HEK293 (cell line): Measurements from ENCODE around the gene APOE.
"Not testable (repeated sequence)": the region's sequence is repeated elsewhere in the genome, so short reads cannot be mapped to it uniquely, and the experiment has no call there.

Experiments used
- CTCF ChIA-PET: fragments of 350-600 bp; formaldehyde crosslinking; extraction: SDS; loops from one replicate; lab custom pipeline; 2021; ENCODE audit warnings: antibody characterized with exemption; lab: Yijun Ruan, JAX
- POLR2A ChIA-PET: fragments of 300-600 bp; formaldehyde crosslinking; extraction: SDS; loops from one replicate; lab custom pipeline; 2020; ENCODE audit warnings: antibody characterized with exemption, inconsistent platforms; lab: Yijun Ruan, JAX
- H3K27ac ChIP-seq: fragments of 200-500 bp; sonication (Bioruptor generic); 2 replicates; pipeline ENCODE4 v1.5.1; 2014; ENCODE audit warnings: low read depth, low read length, control low read depth, inconsistent platforms; ENCODE audit errors: extremely low read depth
- H3K36me3 ChIP-seq, 2 experiments: fragments of 200-500 bp in 1 of 2; sonication (Bioruptor generic) in 1 of 2; 1 replicate in 1 of 2; 2 replicates in 1 of 2; pipeline ENCODE4 v1.5.1; 2014 to 2017; ENCODE audit warnings: inconsistent platforms in 2 of 2, low read length in 2 of 2; ENCODE audit not compliant: control insufficient read depth in 2 of 2, insufficient read depth in 1 of 2
- H3K4me1 ChIP-seq: fragments of 200-500 bp; sonication (Bioruptor generic); 2 replicates; pipeline ENCODE4 v1.5.1; 2014; ENCODE audit warnings: mild to moderate bottlenecking, low read length, inconsistent platforms; ENCODE audit not compliant: control insufficient read depth, insufficient read depth
- H3K4me3 ChIP-seq: 2 replicates; pipeline ENCODE4 v1.5.1; 2011; ENCODE audit warnings: low read depth, mild to moderate bottlenecking, control low read depth, low read length, moderate library complexity
- H3K9me3 ChIP-seq: fragments of 200-500 bp; sonication (Bioruptor generic); 2 replicates; pipeline ENCODE4 v1.5.1; 2014; ENCODE audit warnings: low read depth, low read length, inconsistent platforms; ENCODE audit not compliant: control insufficient read depth, insufficient read depth
- EGR2 ChIP-seq: fragments of 450-650 bp; formaldehyde crosslinking; IDR thresholded peaks from 2 replicates; pipeline ENCODE4 v1.5.1; 2016; ENCODE audit warnings: low read depth, missing biosample characterization, missing genetic modification characterization
- GLIS1 ChIP-seq: fragments of 450-650 bp; formaldehyde crosslinking; IDR thresholded peaks from 2 replicates; pipeline ENCODE4 v1.5.1; 2016; ENCODE audit warnings: missing biosample characterization, missing genetic modification characterization
- GLIS2 ChIP-seq: fragments of 450-650 bp; formaldehyde crosslinking; IDR thresholded peaks from 2 replicates; pipeline ENCODE4 v1.5.1; 2016; ENCODE audit warnings: missing biosample characterization, missing genetic modification characterization
- KLF9 ChIP-seq: fragments of 450-650 bp; formaldehyde crosslinking; IDR thresholded peaks from 2 replicates; pipeline ENCODE4 v1.5.1; 2016; ENCODE audit warnings: missing biosample characterization, missing genetic modification characterization, low read depth
- PRDM1 ChIP-seq: fragments of 450-650 bp; formaldehyde crosslinking; IDR thresholded peaks from 2 replicates; pipeline ENCODE4; 2016; ENCODE audit warnings: missing biosample characterization, missing genetic modification characterization
- SCRT2 ChIP-seq: fragments of 450-650 bp; formaldehyde crosslinking; IDR thresholded peaks from 2 replicates; pipeline ENCODE4 v1.5.1; 2016; ENCODE audit warnings: missing biosample characterization, missing genetic modification characterization
- SP2 ChIP-seq: fragments of 450-650 bp; formaldehyde crosslinking; IDR thresholded peaks from 2 replicates; pipeline ENCODE4 v1.5.1; 2016; ENCODE audit warnings: missing biosample characterization, missing genetic modification characterization
- SP3 ChIP-seq: fragments of 450-650 bp; formaldehyde crosslinking; IDR thresholded peaks from 2 replicates; pipeline ENCODE4 v1.5.1; 2016; ENCODE audit warnings: missing biosample characterization, missing genetic modification characterization
- ZBTB17 ChIP-seq: fragments of 450-650 bp; formaldehyde crosslinking; IDR thresholded peaks from 2 replicates; pipeline ENCODE4 v1.5.1; 2016; ENCODE audit warnings: missing biosample characterization, missing genetic modification characterization
- ZBTB20 ChIP-seq: fragments of 450-650 bp; formaldehyde crosslinking; IDR thresholded peaks from 2 replicates; pipeline ENCODE4 v1.5.1; 2016; ENCODE audit warnings: missing biosample characterization, missing genetic modification characterization
- ZBTB48 ChIP-seq: fragments of 450-650 bp; formaldehyde crosslinking; IDR thresholded peaks from 2 replicates; pipeline ENCODE4 v1.5.1; 2016; ENCODE audit warnings: missing biosample characterization, missing genetic modification characterization
- ZFHX2 ChIP-seq: fragments of 450-650 bp; formaldehyde crosslinking; conservative IDR thresholded peaks from 2 replicates; pipeline ENCODE4 v1.5.1; 2016; ENCODE audit warnings: missing biosample characterization, missing genetic modification characterization
- ZNF335 ChIP-seq: fragments of 450-650 bp; formaldehyde crosslinking; conservative IDR thresholded peaks from 2 replicates; pipeline ENCODE4 v1.5.1; 2016; ENCODE audit warnings: missing biosample characterization, missing genetic modification characterization
- ZNF561 ChIP-seq: fragments of 450-650 bp; IDR thresholded peaks from 2 replicates; pipeline ENCODE4 v1.5.1; 2018; ENCODE audit warnings: missing biosample characterization, missing genetic modification characterization, borderline replicate concordance
- ZNF660 ChIP-seq: fragments of 450-650 bp; IDR thresholded peaks from 2 replicates; pipeline ENCODE4 v1.5.1; 2018; ENCODE audit warnings: missing biosample characterization, mild to moderate bottlenecking, missing genetic modification characterization
- ZXDB ChIP-seq: fragments of 450-650 bp; formaldehyde crosslinking; IDR thresholded peaks from 2 replicates; pipeline ENCODE4 v1.5.1; 2016; ENCODE audit warnings: missing biosample characterization, missing genetic modification characterization
- TF ChIP-seq, protein P1 (sequence below): fragments of 450-650 bp; formaldehyde crosslinking; IDR thresholded peaks from 2 replicates; pipeline ENCODE4 v1.5.1; 2016; ENCODE audit warnings: missing biosample characterization, missing genetic modification characterization, low read depth
- TF ChIP-seq, protein P2 (sequence below): fragments of 450-650 bp; formaldehyde crosslinking; IDR thresholded peaks from 2 replicates; pipeline ENCODE4 v1.5.1; 2017; ENCODE audit warnings: missing biosample characterization, missing genetic modification characterization
- TF ChIP-seq, protein P3 (sequence below): fragments of 450-650 bp; formaldehyde crosslinking; IDR thresholded peaks from 2 replicates; pipeline ENCODE4 v1.5.1; 2016; ENCODE audit warnings: missing biosample characterization, missing genetic modification characterization
- TF ChIP-seq, protein P4 (sequence below): fragments of 450-650 bp; formaldehyde crosslinking; optimal IDR thresholded peaks from 2 replicates; pipeline ENCODE3; 2016; ENCODE audit warnings: missing biosample characterization, mild to moderate bottlenecking, missing genetic modification characterization

The APOE gene

GRCh38 chr19:44912854-44913253, 7.3 kb downstream of the APOE start:
- no peak overlapping the region for H3K27ac ChIP-seq
- no peaks in the 10 kb centered on the region for H3K9me3 ChIP-seq
- no peaks in the 10 kb centered on the region for H3K4me1 ChIP-seq
- TF ChIP-seq ZNF660 (tag by site-specific recombination) (no peak), KLF9 (tag by site-specific recombination) (no peak)
- H3K36me3 ChIP-seq: no peaks in the 10 kb centered on the region
- ChIA-PET CTCF (interaction anchor here (0.6 to 5.0 kb wide), 2 partner anchors 9 to 324 kb away, joined by 3 to 21 read pairs; no protein-coding TSS in a partner anchor), POLR2A (no interaction called here)
- no peak overlapping the region for H3K4me3 ChIP-seq

DNA sequence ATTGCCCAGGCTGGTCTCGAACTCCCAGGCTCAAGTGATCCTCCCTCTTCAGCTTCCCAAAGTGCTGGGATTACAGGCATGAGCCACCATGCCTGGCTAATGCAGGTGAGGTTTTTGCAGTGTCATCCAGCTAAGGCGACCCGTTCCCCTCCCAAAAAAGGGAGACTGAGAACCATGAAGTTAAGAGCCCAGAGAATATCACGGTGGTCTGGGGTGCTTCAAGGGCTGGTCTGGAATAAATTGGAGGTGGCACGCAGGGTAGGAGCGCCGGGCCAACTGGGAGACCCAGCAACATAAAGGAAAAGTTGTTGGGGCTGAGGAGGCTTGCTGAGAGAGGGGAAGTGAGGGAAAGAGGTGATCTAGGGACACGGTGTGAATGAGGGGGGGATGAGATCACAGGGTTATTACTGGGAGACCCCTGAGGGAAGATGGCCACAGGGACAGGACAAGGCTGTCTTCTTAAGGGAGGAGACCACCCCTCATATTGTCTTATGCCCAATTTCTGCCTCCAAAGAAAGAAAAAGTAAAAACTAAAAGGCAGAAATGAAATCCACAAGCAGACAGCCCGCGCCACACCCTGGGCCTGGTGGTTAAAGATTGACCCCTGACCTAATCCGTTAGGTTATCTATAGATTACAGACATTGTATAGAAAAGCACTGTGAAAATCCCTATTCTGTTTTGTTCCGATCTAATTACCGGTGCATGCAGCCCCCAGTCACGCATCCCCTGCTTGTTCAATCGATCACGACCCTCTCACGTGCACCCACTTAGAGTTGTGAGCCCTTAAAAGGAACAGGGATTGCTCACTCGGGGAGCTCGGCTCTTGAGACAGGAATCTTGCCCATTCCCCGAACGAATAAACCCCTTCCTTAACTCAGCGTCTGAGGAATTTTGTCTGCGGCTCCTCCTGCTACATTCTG, 8.2 kb downstream of the APOE start:
- H3K36me3 ChIP-seq, POLR2A ChIA-PET, H3K4me3 ChIP-seq, H3K9me3 ChIP-seq, H3K4me1 ChIP-seq: not testable (repeated sequence)
- CTCF ChIA-PET: interaction anchor here (5.0 kb wide), 1 partner anchor 10 kb away, joined by 21 read pairs; no protein-coding TSS in a partner anchor
- TF ChIP-seq PRDM1 (tag by site-specific recombination) (peak; percentile 42; the same call in 1 of the 2 replicates), ZBTB48 (0 out of 2 replicates have a peak, but pooled peaks have one; percentile 15)
- H3K27ac ChIP-seq: peak overlapping the region; percentile 47; the same call in 1 of the 2 replicates

DNA sequence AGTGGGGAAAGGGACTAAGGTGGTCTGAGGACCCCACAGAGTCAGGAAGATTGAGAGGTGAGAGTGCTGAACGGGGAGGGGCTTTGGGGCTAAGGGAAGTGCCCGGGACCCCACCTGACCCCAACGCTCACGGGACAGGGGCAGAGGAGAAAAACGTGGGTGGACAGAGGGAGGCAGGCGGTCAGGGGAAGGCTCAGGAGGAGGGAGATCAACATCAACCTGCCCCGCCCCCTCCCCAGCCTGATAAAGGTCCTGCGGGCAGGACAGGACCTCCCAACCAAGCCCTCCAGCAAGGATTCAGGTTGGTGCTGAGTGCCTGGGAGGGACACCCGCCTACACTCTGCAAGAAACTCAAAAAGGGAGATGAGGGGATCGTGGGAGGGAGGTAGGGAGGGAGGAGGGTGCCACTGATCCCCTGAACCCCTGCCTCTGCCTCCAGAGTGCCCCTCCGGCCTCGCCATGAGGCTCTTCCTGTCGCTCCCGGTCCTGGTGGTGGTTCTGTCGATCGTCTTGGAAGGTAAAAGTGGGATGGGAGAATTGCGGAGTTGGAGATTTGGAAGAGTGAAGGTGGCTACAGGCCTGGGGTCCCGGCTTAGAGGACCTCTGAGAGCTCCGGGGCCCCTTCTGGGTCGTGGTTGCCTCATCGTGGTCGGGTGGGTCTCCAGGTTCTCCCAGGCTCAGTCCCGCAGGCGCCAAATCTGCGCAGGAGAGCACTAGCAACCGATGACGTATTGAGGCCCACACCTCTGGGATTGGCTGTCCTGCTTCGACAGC, 9.0 kb downstream of the APOE start, which contains the start of gene APOC1:
Gene APOC1, plus strand, starts transcription at position 176 of the 774 bp plus-strand sequence. Its CDS starts 284 bp downstream, at position 460.
- H3K4me1 ChIP-seq, H3K36me3 ChIP-seq, H3K9me3 ChIP-seq: not testable (repeated sequence)
- H3K4me3 ChIP-seq: peak within 1 kb of the TSS; percentile 35
- POLR2A ChIA-PET: interaction anchor here (0.6 to 2.1 kb wide), 4 partner anchors 25 to 104 kb away, joined by 4 to 10 read pairs (median 6); no protein-coding TSS in a partner anchor
- H3K27ac ChIP-seq: peak within 1 kb of the TSS; percentile 47; the same call in 1 of the 2 replicates
- 0 out of 2 replicates have a peak, but pooled peaks have one; percentile 10 for TF ChIP-seq SCRT2 (tag by site-specific recombination)
- TF ChIP-seq KLF9 (tag by site-specific recombination): peak; percentile 68
- TF ChIP-seq SP2 (tag by site-specific recombination): 0 out of 2 replicates have a peak, but pooled peaks have one; percentile 9
- peak; percentile 71 for TF ChIP-seq GLIS1 (tag by site-specific recombination)
- peak; percentile 82 for TF ChIP-seq ZBTB20 (tag by site-specific recombination)
- TF ChIP-seq SP3 (tag by site-specific recombination): peak; percentile 37; the same call in 1 of the 2 replicates
- TF ChIP-seq, protein P1, sequence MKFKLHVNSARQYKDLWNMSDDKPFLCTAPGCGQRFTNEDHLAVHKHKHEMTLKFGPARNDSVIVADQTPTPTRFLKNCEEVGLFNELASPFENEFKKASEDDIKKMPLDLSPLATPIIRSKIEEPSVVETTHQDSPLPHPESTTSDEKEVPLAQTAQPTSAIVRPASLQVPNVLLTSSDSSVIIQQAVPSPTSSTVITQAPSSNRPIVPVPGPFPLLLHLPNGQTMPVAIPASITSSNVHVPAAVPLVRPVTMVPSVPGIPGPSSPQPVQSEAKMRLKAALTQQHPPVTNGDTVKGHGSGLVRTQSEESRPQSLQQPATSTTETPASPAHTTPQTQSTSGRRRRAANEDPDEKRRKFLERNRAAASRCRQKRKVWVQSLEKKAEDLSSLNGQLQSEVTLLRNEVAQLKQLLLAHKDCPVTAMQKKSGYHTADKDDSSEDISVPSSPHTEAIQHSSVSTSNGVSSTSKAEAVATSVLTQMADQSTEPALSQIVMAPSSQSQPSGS (tag by site-specific recombination): peak; percentile 94
- TF ChIP-seq ZBTB17 (tag by site-specific recombination): 0 out of 2 replicates have a peak, but pooled peaks have one; percentile 29
- 0 out of 2 replicates have a peak, but pooled peaks have one; percentile 38 for TF ChIP-seq ZXDB (tag by site-specific recombination)
- peak; percentile 81 for TF ChIP-seq ZFHX2 (tag by site-specific recombination)
- TF ChIP-seq, protein P2, sequence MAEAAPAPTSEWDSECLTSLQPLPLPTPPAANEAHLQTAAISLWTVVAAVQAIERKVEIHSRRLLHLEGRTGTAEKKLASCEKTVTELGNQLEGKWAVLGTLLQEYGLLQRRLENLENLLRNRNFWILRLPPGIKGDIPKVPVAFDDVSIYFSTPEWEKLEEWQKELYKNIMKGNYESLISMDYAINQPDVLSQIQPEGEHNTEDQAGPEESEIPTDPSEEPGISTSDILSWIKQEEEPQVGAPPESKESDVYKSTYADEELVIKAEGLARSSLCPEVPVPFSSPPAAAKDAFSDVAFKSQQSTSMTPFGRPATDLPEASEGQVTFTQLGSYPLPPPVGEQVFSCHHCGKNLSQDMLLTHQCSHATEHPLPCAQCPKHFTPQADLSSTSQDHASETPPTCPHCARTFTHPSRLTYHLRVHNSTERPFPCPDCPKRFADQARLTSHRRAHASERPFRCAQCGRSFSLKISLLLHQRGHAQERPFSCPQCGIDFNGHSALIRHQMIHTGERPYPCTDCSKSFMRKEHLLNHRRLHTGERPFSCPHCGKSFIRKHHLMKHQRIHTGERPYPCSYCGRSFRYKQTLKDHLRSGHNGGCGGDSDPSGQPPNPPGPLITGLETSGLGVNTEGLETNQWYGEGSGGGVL: 0 out of 2 replicates have a peak, but pooled peaks have one; percentile 58
- TF ChIP-seq, protein P3, sequence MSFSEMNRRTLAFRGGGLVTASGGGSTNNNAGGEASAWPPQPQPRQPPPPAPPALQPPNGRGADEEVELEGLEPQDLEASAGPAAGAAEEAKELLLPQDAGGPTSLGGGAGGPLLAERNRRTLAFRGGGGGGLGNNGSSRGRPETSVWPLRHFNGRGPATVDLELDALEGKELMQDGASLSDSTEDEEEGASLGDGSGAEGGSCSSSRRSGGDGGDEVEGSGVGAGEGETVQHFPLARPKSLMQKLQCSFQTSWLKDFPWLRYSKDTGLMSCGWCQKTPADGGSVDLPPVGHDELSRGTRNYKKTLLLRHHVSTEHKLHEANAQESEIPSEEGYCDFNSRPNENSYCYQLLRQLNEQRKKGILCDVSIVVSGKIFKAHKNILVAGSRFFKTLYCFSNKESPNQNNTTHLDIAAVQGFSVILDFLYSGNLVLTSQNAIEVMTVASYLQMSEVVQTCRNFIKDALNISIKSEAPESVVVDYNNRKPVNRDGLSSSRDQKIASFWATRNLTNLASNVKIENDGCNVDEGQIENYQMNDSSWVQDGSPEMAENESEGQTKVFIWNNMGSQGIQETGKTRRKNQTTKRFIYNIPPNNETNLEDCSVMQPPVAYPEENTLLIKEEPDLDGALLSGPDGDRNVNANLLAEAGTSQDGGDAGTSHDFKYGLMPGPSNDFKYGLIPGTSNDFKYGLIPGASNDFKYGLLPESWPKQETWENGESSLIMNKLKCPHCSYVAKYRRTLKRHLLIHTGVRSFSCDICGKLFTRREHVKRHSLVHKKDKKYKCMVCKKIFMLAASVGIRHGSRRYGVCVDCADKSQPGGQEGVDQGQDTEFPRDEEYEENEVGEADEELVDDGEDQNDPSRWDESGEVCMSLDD (tag by site-specific recombination): peak; percentile 12; the same call in 1 of the 2 replicates
- peak; percentile 79 for TF ChIP-seq GLIS2 (tag by site-specific recombination)
- 0 out of 2 replicates have a peak, but pooled peaks have one; percentile 8 for TF ChIP-seq ZNF561
- TF ChIP-seq, protein P4, sequence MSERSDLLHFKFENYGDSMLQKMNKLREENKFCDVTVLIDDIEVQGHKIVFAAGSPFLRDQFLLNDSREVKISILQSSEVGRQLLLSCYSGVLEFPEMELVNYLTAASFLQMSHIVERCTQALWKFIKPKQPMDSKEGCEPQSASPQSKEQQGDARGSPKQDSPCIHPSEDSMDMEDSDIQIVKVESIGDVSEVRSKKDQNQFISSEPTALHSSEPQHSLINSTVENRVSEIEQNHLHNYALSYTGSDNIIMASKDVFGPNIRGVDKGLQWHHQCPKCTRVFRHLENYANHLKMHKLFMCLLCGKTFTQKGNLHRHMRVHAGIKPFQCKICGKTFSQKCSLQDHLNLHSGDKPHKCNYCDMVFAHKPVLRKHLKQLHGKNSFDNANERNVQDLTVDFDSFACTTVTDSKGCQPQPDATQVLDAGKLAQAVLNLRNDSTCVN: peak; percentile 1
- TF ChIP-seq ZNF335 (tag by site-specific recombination): peak; percentile 93
- peak; percentile 79 for TF ChIP-seq EGR2 (tag by site-specific recombination)
- CTCF ChIA-PET: interaction anchor here (0.6 to 5.0 kb wide), 6 partner anchors 11 to 344 kb away, joined by 3 to 21 read pairs (median 3); no protein-coding TSS in a partner anchor
